Fibroblast of the conjunctiva (primary cell): Measurements from ENCODE around the gene KRT20.
"Not testable (repeated sequence)": the region's sequence is repeated elsewhere in the genome, so short reads cannot be mapped to it uniquely, and the experiment has no call there.

Experiments
- DNase-seq: peaks from one replicate; pipeline ENCODE4 v3.0.0-alpha.2; 2010; ENCODE audit warnings: low read depth

KRT20 gene, protein sequence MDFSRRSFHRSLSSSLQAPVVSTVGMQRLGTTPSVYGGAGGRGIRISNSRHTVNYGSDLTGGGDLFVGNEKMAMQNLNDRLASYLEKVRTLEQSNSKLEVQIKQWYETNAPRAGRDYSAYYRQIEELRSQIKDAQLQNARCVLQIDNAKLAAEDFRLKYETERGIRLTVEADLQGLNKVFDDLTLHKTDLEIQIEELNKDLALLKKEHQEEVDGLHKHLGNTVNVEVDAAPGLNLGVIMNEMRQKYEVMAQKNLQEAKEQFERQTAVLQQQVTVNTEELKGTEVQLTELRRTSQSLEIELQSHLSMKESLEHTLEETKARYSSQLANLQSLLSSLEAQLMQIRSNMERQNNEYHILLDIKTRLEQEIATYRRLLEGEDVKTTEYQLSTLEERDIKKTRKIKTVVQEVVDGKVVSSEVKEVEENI

DNA sequence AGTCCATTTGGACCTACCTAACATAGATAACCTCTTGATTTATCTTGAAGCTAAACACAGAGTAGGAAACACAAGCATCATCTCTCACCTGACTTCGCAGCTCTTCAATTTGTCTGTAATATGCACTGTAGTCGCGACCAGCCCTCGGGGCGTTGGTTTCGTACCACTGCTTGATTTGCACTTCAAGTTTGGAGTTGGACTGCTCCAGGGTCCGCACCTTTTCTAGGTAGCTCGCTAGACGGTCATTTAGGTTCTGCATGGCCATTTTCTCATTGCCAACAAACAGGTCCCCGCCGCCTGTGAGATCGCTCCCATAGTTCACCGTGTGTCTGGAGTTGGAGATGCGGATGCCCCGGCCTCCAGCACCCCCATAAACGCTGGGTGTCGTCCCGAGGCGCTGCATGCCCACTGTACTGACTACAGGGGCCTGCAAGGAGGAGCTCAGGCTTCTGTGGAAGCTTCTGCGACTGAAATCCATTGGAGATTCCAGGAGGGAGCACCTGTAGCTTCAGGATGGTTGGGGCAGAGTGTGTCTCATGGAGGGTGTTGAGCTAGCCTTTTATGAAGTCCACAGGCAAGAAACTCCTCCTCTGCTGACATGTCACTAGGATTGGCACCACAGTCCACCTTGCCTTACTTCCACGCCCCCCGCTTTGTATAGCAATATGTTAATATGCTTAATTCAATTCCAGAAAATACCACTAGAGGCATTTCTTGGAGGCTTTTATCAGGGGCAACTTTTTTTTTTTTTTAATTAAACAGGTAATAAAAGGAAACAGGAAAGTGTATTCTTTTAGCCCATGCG is at the start of gene KRT20:
Gene KRT20 (minus strand): TSS at position 535 of the 805 bp plus-strand sequence. CDS start 57 bp downstream, at position 478.
- DNase-seq: no peak

DNA sequence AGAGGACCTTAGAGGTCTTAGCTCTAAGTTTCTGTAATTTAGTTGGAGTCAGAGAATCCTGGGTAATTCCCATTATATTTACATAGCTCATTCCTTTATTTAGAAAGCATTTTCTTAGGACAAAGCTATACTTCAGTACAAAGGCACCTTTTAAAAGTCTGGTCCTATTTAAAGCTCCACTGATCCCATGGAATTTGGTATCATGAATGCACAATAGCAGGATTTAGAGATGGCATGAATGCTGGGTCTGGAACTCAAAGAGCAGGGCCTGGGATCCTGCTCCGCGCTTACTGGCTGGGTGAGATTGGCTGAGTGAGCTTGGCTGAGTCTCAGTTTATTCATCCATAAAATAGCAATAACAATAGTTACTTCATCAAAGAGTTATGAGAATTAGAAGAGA is 47.6 kb upstream of the KRT20 start:
- DNase-seq: no peak

DNA sequence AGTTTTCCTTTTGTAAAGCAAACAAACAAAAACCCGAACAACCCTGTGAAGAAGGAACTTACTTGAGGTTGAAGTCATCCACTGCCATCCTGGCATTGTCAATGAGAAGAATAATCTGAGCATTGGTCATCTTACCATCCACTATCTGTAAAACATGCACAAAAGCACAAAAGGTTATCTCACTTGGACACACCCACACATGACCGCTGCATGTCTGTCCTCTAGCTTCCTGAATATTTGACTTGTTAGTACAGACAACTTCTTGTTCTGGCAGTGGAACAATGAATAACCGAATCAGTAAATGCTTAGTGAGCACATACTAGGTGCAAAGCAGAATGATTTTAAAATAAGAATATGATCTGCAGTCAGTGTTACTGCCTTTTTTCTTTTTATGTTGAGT is 46.3 kb upstream of the KRT20 start:
- no peak for DNase-seq

DNA sequence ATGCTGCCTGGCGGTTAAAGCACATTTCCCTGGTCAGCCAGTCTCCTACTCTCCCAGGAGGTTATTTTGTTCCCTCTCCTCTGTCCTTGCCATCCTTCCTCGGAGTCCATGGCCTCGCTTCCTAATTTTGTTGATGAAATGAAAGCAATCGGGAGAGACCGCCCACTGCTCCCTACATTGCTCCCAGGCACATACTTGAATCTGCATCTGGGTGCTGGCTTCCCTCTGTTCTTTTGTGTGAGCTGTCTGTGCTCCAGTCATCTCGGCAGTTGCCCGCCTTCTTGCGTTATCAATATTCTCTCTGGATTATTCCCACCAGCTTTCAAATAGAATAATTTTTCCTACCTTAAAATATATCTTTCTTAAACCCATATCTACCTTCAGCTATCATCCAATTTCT is 41.3 kb upstream of the KRT20 start:
- DNase-seq: no peak

DNA sequence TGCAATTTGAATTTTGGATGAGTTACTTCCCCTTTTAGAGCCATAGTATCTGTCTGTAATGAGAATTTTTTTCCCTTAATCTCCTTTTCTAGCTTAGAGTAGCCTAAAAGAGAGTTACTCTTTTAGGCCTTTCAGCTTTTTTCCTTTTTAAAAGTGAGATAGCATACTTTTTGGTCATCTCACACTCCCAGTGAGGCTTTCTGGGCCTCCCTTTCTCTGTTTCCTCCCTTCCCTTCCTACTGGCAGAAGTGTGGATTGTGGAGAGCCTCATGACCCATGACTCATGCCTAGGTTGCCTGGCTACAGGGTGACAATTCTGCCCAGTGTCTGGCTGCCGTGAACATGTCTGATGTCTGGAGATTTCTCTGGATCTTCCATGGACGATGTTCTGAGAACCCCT is 37.2 kb upstream of the KRT20 start:
- DNase-seq: peak; percentile 62

DNA sequence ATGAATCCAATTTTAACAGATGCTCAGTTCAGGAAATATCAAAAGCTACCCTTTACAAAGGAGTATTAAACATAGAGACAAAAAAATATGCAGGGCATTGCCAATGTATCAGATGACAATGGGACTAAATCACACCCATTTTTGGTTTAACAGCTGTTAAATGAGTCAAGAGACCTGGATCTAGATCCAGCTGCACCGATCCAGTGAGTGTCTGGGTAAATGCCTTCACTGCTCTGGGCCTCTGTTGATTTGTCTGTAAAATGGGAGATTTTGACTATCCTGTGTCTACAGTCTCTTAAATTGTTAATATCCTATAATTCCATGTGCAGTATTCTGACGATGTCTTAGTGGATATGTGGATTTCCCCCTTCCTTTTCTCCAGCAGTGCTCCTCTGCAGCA is 36.0 kb upstream of the KRT20 start:
- no peak for DNase-seq

DNA sequence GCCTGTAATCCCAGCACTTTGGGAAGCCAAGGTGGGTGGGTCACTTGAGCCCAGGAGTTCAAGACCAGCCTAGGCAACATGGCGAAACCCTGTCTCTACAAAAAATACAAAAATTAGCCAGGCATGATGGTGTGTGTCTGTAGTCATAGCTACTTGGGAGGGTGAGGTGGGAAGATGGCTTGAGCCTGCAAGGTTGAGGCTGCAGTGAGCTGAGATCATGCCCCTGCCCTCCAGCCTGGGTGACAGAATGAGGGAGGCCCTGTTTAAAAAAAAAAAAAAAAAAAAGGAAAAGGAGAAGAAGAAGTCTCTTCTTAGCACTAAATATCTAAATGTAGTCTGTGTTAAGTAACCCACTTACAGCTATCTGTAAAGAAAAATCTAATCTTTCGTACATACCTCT is 32.1 kb upstream of the KRT20 start:
- DNase-seq: not testable (repeated sequence)

DNA sequence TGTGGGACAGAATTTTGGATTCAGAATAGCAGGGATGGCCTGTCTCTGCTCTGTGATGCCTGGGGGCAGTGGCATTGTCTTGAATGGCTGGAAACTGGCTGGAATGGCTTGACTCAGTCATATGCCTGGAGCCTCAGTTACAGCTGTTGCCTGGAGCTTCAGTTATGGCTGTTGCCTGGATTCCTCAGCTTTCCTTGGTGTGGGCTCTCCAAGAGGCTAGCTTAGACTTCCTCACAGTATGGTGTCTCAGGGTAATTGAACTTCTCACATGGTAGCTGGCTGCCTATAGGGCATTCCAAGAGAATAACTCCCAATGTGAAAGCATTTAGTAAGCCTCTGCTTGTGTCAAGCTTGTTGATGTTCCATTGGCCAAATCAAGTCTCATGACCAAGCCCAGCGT is 31.3 kb upstream of the KRT20 start:
- DNase-seq: no peak

DNA sequence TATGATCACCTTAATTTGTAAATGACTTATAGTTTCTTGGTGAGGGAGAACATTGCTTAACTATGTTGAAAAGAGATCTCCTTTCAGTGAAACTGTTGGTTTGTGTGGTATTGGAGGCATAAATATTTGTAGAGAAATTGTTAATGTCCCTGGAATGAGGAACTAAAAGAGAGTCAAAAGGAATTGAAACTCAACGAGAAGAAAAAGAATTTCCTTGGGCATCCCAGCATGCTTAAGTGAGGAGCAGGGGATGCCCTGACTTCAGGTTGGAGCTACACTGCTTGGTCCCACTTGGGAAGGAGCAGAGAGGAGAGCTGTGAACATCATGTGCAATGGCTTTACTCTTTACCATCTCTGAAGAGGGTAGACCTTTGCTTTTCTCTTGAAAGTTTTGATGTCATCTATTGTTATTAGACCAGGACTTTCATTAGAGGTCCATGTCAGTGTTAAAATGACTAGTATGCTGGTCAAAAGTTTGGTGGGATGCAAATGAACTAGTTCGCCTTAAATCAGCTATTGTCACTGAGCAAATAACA is 30.7 kb upstream of the KRT20 start:
- no peak for DNase-seq

DNA sequence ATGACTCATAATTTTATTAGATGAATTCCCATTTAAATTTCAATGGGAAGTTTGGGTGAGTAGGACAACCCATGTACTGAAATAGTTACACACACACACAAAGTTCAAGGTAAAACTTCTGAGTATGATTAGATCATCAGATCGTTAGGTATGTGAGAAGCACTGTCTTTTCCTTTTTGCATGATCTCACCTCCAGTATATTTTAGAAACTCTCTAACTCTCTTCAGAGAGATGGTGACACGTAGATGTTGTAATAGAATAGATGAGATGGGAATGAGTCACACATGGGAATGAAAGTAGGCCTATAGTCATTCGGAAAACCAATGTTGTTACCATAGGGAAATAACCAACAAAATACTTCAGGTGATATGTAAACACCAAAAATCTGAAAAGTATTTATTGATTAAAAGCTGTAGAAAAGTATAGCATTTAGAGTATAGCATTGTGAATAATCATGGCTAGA is 30.2 kb upstream of the KRT20 start:
- DNase-seq: peak; percentile 69

DNA sequence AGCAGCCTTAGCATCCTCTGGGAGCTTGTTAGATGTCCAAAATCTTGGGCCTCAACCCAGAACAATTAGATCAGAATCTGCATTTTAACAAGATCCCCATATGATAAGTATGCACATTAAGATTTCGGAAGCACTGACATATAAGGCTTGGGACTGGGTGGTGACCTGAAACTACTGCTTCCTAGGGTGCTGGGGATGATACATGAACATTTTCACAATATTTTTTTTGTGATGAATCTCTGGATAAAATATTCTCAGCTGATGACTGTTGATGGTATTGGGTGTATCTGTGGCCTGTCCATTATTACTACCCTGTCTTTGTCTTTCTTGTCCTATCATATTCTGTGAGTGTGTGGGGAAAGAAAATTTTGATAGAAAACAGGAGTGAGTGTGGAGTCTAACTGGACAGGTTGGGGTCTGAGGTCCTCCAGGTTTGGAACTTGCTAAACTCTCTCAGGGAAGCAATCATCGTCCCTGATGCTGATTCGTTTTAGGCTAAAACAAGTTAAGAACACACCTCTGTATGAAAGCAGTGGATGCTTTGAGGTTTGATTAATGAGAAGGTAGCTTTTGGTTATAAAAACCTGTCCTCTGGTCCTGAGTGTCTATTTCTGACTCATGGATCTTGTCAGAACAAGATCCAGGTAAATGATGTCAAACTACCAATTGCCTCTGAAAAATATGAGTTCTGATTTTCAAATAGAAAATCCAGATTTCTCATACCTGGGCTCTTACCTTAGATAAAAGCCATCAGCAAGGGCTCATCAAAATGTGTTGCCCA is 29.2 kb upstream of the KRT20 start:
- DNase-seq: no peak

DNA sequence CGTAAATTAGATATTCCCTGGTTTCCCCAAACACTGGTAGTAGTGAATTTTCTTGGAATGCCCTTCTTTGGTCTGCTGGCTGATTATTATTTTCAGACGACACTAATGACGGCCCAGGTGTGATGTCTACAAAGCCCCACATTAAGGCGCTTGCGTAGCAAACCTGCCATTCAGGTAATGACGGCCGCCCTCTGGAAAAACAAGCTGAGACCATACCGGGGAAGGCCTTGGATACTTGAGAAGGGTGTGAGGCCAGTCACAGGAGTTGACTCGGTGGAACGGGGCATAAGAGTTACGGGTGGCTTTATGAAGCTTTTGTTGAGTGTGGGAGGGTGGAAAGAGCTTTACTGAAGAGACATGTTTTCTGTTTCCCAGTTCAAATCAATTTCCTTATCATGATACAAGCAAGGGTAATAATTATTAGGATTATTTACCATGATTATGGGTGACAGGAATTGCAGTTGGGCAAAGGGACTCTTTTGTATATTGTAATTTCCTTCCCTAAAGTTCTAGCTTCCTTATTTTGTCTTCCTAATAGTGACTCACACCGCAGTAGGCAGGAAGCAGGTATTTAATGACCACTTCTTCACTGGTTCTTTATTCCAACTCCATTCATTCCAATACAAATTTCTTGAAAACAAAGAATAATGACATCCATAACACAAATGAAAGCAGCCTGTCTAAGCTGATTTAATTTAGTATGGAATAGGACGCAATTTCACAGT is 27.6 kb upstream of the KRT20 start:
- DNase-seq: no peak

DNA sequence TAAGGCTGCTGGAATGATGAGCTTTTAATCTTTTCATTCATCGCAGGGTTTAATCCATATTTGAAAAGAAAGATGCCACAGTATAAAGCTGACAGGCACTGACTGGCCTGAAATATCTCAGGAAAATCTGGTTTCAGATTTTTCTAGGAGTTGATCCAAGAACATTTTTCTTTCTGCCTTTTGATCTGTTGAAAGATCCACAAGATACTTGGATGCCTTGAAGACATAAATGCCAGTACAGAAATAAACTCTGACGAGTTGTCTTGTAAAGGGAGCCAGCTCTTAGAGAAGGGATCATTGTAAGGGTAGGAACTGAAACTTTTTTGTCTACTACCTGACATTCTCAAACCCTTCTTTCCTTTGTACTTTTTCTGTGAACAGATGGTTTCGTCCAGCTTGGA is 25.4 kb upstream of the KRT20 start:
- DNase-seq: peak; percentile 72

DNA sequence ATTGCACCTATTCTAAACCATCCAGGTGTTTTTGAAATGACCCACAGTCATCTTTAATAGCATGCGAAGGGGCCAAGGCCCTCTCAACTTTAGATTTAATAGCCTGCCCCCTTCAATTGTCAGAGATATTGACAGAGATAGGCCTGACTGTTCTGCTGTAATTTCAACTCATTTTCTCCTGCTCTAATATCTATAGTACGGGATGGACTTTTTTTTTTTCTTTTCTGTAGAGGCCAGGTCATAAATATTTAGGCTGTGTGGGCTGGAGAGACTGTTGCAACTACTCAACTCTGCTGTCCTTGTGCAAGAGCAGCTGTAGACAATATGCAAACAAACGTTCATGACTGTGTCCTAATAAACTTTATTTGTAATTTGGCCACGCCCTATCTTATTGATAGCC is 24.7 kb upstream of the KRT20 start:
- peak; percentile 71 for DNase-seq

DNA sequence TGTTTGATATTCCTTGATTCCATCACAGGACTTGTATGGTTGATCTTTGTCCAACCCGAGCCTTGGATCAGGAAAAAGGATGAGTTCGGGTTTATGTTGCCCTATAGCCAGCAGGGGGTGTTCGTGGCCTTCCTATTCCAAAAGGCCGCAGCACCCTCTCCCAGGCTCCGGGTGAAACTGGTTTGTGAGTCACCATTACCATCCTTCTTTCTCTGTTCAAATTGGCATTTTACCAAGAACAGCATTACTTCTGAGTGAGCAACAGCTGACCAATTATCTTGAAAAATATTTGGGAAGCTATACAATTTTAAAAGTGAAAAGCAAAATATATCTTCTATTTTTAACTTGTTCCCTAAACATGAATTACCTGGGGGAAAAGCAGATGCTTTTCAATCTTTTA is 24.3 kb upstream of the KRT20 start:
- DNase-seq: peak; percentile 93

DNA sequence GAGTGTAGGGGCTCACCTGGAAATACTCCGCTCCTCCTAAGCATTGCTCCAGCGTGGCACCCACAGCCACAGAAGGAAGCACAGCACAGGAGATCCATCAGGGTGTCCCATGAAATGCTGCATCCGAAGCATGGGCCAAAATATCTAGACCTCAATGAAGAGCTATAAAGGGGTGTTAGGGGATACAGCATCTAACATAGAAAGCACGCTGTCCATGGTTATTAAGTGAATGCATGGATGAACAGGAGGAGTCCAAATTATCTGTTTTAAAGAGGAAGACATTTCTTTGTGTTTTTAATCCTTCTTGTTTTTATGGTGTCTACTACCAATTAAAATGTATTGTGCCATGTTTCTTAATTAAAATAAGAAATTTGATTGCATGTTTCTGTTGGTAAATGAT is 21.6 kb upstream of the KRT20 start:
- no peak for DNase-seq

DNA sequence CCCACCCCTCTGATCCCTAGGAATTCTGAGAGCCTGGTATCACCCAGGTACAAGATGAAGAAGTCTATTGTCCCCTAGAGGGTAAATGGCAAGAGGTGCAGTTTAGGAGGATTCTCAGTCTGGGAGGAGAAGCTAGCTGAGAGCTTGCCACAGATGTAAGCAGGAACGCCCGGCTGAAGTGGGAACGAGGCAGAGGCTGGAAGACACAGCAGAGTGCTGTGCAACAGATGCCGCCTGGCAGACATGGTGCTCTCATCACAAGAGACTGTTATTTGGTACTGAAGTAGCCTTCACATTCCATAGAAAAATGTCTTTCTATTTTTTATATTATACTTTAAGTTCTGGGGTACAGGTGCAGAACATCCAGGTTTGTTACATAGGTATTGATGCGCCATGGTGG is 20.3 kb upstream of the KRT20 start:
- no peak for DNase-seq

DNA sequence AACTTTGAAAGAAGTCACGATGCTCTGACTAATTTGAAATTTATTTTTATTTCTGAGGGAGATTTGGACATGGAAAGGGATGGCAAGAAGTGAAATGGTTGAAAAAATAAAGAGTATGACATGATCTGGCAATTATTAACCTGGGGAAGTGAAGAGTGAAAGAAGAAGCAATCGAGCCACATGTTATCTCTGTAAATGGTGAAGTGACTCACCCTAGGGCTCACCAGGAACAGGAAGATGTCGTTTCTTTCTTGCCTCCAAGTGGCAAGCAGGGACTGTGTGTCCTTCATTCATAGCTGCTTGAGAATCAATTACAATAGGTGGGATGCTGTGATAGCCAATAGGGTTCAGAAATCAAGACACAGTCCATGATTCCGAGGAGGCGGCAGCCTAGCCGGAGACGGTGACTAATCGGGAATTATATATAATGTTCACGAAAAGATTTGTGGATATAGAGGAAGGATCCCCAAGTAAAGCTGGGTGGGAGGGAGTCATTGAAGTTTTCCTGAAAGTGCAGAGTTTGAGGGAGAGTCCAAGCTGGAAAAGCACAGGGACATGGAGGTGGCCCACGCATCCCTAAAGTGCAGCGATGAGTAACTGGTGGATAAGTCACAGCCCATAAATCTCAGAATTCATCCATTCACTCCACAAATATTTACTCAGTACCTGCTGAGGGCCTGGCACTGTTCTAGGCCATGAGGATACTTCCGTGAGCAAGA is 18.2 kb upstream of the KRT20 start:
- no peak for DNase-seq

DNA sequence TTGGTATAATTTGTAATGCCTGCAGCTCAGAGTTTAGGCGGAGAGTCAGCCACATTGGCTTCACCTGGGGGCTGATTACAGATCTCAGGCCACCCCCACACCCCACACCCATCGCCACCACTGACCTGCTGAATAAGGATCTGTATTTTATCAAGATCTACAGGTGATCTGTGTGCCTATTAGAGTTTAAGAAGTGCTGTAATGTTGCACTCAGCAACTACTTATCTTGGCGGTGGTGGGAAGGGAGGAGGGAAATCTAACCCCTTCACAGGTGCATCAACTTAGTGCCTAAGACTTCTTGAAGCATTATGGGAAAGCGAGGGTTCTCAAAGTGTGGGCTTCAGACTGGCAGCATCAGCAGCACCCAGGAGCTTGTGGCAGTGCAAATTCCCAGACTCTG is 17.5 kb upstream of the KRT20 start:
- DNase-seq: no peak

DNA sequence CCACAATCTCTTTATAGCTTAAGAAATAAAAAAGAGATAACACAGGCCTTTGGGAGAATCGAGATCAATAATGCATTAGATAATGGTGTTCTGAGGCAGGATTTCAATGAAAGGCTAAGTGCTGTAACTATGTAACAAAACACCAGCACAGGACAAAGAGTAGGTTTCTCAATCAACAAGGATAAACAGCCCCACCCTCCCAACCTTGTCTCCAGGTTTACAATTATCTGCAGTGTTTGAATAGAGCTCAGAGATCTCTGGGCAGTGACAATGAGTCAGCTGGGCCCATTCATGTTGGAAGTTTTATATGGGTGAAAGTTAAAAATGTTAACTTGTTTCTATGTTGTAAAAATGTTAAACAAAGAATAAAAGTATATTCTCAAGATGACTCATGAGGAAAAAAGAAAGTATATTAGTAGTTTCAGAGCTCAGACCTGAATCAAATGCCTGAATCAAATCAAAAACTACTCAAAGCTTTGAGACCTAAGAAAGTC is 17.0 kb upstream of the KRT20 start:
- DNase-seq: no peak
